Prostate gland (tissue), 2 donors: ENCODE results near the gene EEF1A2.

Experiments used
- POLR2A ChIP-seq: fragments of 450-650 bp; IDR thresholded peaks from one replicate; pipeline ENCODE4 v1.6.1; 2016; ENCODE audit warnings: antibody characterized with exemption, mild to moderate bottlenecking
- POLR2AphosphoS5 ChIP-seq: sonication (generic); formaldehyde crosslinking; IDR thresholded peaks from one replicate; pipeline ENCODE4 v1.6.1; 2017; ENCODE audit warnings: antibody characterized with exemption
- TF ChIP-seq, protein P1 (sequence below), 4 experiments: fragments of 200-600 bp in 2 of 4; fragments of 450-650 bp in 2 of 4; sonication (generic) in 2 of 4; IDR thresholded peaks; 1 replicate in 3 of 4; 2 replicates in 1 of 4; pipeline ENCODE4 v1.5.1; 2016 to 2019; ENCODE audit warnings: antibody characterized with exemption in 4 of 4, mild to moderate bottlenecking in 2 of 4, moderate library complexity in 2 of 4

DNA sequence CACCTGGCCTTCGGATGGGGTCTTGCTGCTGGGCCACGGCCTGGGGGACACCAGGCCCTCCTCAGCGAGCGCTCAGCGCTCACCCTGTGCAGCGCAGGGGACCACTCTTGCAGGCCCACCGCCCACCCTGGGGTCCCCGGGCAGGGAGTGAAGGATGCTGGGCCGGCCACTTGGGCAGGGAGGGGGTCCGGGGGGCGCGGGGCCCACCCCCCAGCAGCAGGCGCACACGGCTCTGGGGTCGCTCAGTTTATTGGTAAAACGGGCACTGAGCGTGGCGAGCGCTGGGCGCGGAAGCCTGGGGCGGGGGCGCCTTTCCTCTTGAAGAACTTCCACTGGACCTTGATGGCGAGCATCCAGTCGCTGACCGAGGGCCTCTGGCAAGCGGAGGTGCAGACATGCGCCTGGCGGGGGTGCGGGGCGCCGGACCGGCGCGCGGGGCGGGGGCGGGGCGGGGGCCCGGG lies 11.1 kb downstream of the EEF1A2 start:
- TF ChIP-seq POLR2A: no peak
- TF ChIP-seq, protein P1, sequence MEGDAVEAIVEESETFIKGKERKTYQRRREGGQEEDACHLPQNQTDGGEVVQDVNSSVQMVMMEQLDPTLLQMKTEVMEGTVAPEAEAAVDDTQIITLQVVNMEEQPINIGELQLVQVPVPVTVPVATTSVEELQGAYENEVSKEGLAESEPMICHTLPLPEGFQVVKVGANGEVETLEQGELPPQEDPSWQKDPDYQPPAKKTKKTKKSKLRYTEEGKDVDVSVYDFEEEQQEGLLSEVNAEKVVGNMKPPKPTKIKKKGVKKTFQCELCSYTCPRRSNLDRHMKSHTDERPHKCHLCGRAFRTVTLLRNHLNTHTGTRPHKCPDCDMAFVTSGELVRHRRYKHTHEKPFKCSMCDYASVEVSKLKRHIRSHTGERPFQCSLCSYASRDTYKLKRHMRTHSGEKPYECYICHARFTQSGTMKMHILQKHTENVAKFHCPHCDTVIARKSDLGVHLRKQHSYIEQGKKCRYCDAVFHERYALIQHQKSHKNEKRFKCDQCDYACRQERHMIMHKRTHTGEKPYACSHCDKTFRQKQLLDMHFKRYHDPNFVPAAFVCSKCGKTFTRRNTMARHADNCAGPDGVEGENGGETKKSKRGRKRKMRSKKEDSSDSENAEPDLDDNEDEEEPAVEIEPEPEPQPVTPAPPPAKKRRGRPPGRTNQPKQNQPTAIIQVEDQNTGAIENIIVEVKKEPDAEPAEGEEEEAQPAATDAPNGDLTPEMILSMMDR (IDR thresholded peaks at IDR 0.05): no peak
- no peak for TF ChIP-seq POLR2AphosphoS5
